Neutrophil (primary cell): ENCODE data around the gene RNF169.

Experiments used
- H3K27ac ChIP-seq: fragments of 200-600 bp; sonication (generic); 2 replicates; pipeline ENCODE4 v1.5.1; 2016; ENCODE audit warnings: mild to moderate bottlenecking, moderate library complexity
- H3K27me3 ChIP-seq: fragments of 200-600 bp; sonication (generic); 2 replicates; pipeline ENCODE4 v1.6.0; 2016; ENCODE audit warnings: mild to moderate bottlenecking
- H3K36me3 ChIP-seq: fragments of 200-600 bp; sonication (generic); 2 replicates; pipeline ENCODE4 v1.5.1; 2017
- H3K4me1 ChIP-seq, 2 experiments: fragments of 200-600 bp in 1 of 2; sonication (generic) in 1 of 2; 1 replicate in 1 of 2; 2 replicates in 1 of 2; pipeline versions ENCODE4 v1.5.1 to v1.6.1; 2013 to 2016; ENCODE audit warnings: low read depth in 1 of 2, low read length in 1 of 2, mild to moderate bottlenecking in 1 of 2, moderate library complexity in 1 of 2; ENCODE audit not compliant: control insufficient read depth in 1 of 2, insufficient read depth in 1 of 2
- H3K4me3 ChIP-seq, 2 experiments: fragments of 200-600 bp in 1 of 2; sonication (generic) in 1 of 2; 1 replicate in 1 of 2; 2 replicates in 1 of 2; pipeline ENCODE4 v1.5.1; 2013 to 2016; ENCODE audit warnings: low read depth in 1 of 2, low read length in 1 of 2, mild to moderate bottlenecking in 1 of 2, moderate library complexity in 1 of 2
- H3K9me3 ChIP-seq: fragments of 200-600 bp; sonication (generic); 2 replicates; pipeline ENCODE4 v1.5.1; 2016
- CTCF ChIP-seq: fragments of 200-600 bp; sonication (generic); IDR thresholded peaks from 2 replicates; pipeline ENCODE4 v1.5.1; 2016; ENCODE audit warnings: antibody characterized with exemption

Gene RNF169

DNA sequence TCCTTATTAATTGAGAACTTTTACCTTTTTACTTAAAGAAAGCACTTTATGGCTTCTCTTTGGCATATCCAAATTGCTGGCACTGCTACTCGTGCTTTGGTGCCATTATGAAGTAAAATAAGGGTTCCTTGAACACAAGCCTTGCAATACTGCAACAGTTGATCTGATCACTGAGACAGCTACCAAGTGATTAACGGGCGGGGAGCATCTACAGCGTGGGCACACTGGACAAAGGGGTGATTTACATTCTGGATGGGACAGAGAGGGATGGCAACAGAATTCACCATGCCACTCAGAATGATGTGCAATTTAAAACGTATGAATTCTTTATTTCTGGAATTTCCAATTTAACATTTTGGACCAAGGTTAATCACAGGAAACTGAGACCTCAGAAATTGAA is 25.1 kb upstream of the RNF169 start:
- no peak overlapping the region for H3K27ac ChIP-seq
- H3K27me3 ChIP-seq = peaks cover 57% of the 10 kb centered on the region
- H3K4me3 ChIP-seq = no peak overlapping the region
- no peaks in the 10 kb centered on the region for H3K9me3 ChIP-seq
- H3K4me1 ChIP-seq = no peaks in the 10 kb centered on the region
- no peak for TF ChIP-seq CTCF
- H3K36me3 ChIP-seq = no peaks in the 10 kb centered on the region

- H3K27ac ChIP-seq = no peak overlapping the region
- H3K36me3 ChIP-seq = no peaks in the 10 kb centered on the region
- TF ChIP-seq CTCF = no peak
- no peak overlapping the region for H3K4me3 ChIP-seq
- no peaks in the 10 kb centered on the region for H3K9me3 ChIP-seq
- peaks cover 79% of the 10 kb centered on the region for H3K27me3 ChIP-seq
- no peaks in the 10 kb centered on the region for H3K4me1 ChIP-seq
Observed at GRCh38 chr11:74725701-74726100, 22.9 kb upstream of the RNF169 start.

DNA sequence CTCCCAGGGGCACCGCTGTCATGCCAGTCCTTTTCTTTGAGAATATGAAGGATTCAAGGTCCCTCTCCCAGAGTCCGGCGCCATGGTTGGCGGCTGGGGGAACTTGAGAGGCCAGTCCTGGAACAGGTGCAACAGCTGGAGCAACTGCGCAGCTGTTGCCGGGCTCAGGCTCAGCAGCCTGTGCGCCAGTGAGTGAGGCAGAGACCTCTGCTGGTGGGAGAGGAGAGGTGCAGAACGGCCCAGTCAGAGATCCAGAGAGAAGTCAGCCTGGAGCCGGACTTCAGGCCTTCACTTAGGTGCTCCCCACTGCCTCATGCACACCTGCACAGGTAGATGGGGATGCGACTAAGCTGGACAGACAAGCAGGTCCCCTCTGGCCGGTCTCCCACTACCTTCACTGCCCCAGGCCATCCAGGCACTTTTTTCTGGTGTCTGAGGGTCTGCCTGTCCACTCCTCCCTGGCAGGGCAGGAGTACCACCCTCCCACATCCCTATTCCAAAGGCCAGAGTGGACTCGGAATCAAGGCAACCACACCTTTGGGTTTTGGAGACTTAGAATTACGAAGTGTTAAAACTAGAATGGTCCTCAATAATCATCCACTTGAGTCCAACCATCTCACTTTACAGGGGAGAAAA is 22.0 kb upstream of the RNF169 start:
- TF ChIP-seq CTCF = peak; percentile 68
- H3K36me3 ChIP-seq = no peaks in the 10 kb centered on the region
- H3K4me3 ChIP-seq = no peak overlapping the region
- peaks cover 88% of the 10 kb centered on the region for H3K27me3 ChIP-seq
- no peak overlapping the region for H3K27ac ChIP-seq
- H3K9me3 ChIP-seq = no peaks in the 10 kb centered on the region
- H3K4me1 ChIP-seq = no peaks in the 10 kb centered on the region

DNA sequence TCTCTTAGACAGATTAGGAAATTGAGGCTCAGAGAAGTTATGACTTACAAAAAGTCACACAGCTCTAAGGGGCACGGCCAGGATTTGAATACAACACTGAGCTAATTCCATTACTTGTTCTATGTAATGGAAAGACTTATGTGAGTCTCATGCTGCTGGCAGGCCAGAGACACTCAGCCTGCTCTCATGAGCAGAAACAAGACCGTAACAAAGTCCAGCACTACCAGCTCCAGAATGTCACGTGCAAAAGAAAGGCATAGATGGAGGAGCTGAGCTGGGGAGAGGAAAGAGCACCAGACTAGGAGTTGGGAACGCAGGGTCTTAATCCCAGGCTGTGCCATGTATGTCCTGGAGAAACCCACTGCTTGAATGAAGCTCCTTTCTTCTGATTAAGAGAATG is 19.3 kb upstream of the RNF169 start:
- no peak overlapping the region for H3K27ac ChIP-seq
- no peak for TF ChIP-seq CTCF
- H3K4me3 ChIP-seq = no peak overlapping the region
- H3K27me3 ChIP-seq = peaks cover 98% of the 10 kb centered on the region
- no peaks in the 10 kb centered on the region for H3K36me3 ChIP-seq
- no peaks in the 10 kb centered on the region for H3K9me3 ChIP-seq
- no peaks in the 10 kb centered on the region for H3K4me1 ChIP-seq

GRCh38 chr11:74730571-74731260 is 17.9 kb upstream of the RNF169 start:
- TF ChIP-seq CTCF = no peak
- H3K4me3 ChIP-seq = no peak overlapping the region

More at GRCh38 chr11:74730571-74731260, 17.9 kb upstream of the RNF169 start:
- no peaks in the 10 kb centered on the region for H3K4me1 ChIP-seq
- H3K27ac ChIP-seq = no peak overlapping the region
- H3K9me3 ChIP-seq = no peaks in the 10 kb centered on the region
- no peaks in the 10 kb centered on the region for H3K36me3 ChIP-seq
- peaks cover 98% of the 10 kb centered on the region for H3K27me3 ChIP-seq
